ENCODE measurements around the gene CDK5R2.

CDK5R2 gene

GRCh38 chr2:219010162-219010756 lies 50.8 kb downstream of the CDK5R2 start:
- peak; percentile 34 for DNase-seq

DNA sequence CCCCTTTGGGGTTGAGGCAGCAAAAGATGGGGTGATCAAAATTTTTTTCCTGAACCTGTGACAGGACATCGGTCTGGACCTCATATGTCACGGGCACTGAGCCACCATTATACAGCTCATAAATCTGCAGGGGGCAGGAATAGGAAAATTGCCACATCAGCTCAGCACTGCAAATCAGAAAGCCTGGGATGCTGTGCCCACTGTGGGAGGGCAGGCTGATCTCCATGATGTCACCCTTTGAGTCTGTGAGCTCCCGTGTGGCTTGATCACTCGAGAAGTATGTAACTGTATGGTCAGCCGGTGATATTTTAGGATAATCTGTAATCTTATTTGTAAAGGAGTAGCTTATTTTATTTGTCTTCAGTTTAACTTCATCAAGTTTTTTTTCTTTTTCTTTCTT lies 51.4 kb downstream of the CDK5R2 start:
- no peak for DNase-seq
